Stimulated activated CD4-positive, alpha-beta T cell treated with anti-CD3 and anti-CD28 coated beads, Interleukin-2, amount 100 ng/mL, for 24 hours (primary cell): ENCODE data around the gene OR2M2.

Experiments
- DNase-seq, 2 donors: peaks; one replicate each; pipeline ENCODE4 v3.0.0-alpha.2; 2020

Gene OR2M2

GRCh38 chr1:248174521-248174920, at the start of gene OR2M2:
Gene OR2M2 (plus strand): TSS chr1:248174821. CDS start chr1:248179986, 5,165 bp downstream.
- no peak for DNase-seq

- no peak for DNase-seq
These were observed 47.0 kb upstream of the OR2M2 start for GRCh38 chr1:248127653-248128052.

- no peak for DNase-seq
These were observed 37.8 kb upstream of the OR2M2 start for GRCh38 chr1:248136811-248137210.

- no peak for DNase-seq
These were observed 33.8 kb upstream of the OR2M2 start for GRCh38 chr1:248140846-248141245.

DNA sequence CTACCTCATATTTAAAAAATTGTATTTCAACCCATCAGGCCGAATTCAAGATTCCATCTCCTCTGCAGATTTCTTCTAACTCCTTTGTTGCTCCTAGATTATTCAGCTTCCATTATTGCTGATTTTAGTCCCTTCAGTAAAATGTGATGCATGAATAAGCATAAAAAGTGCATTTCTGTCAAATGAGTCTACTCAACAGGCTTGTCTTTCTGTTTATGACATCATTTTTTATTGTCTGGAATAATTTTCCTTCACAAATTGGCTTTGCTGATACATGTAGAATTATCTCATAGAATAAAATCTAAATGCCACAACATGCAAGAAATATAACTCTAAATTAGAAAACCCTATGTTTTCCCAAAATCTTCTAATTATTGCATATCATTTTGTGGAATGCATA, 31.3 kb upstream of the OR2M2 start:
- no peak for DNase-seq

DNA sequence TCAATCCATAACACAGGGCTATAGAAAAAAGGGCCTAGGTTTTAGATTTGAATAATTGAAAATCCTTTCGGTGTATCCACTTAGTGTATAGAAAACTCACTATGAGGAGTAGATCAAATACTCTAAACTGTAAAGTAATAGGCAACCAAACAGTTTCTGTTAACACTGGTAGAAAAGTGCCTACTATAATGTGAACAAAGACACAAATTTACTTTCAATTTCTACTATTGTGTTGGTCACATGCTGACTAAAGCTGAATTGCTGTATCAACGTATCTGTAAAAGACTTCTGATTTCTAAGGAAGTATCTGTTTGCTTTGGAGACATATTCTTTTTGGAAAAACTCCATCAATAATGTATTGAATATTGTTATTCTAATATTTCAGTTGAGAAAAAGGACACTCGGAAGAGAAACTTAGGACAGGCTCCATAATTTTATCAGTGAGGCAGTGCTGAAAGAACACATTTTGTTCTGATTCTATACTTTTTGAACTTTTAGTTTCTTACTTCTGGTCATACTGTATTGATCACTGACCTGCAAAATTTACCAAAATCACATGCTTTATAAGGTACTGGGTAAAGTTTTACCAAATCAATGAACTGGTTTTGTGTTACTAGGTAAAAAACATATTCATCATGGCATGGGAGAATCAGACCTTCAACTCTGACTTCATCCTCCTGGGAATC, 30.0 kb upstream of the OR2M2 start, which contains the start of gene OR2M5:
OR2M5 (plus strand) TSS at position 636 of the 686 bp plus-strand sequence; CDS start at position 636, 0 bp downstream.
- DNase-seq: no peak

- DNase-seq: no peak
These were observed 22.4 kb upstream of the OR2M2 start for GRCh38 chr1:248152056-248152827.

- no peak for DNase-seq
These were observed 18.7 kb upstream of the OR2M2 start for GRCh38 chr1:248155927-248156326.

GRCh38 chr1:248158758-248159157, 15.9 kb upstream of the OR2M2 start:
- no peak for DNase-seq

GRCh38 chr1:248164031-248164430, 10.6 kb upstream of the OR2M2 start:
- no peak for DNase-seq

GRCh38 chr1:248165186-248165585, 9.4 kb upstream of the OR2M2 start:
- DNase-seq: no peak

DNA sequence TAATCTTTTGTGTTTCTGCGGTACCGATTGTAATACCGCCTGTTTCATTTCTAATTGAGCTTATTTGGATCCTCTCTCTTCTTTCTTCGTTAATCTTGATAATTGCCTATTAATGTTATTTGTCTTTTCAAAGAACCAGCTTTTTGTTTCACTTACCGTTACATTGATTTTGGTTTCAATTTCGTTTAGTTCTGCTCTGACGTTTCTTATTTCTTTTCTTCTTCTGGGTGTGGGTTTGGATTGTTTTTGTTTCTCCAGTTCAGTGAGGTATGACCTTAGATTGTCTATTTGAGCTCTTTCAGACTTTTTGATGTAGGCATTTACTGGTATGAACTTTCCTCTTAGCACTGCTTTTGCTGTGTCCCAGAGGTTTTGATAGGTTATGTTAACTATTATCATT, 9.4 kb downstream of the OR2M2 start:
- no peak for DNase-seq

- no peak for DNase-seq
These were observed 12.7 kb downstream of the OR2M2 start for GRCh38 chr1:248187363-248187762.

GRCh38 chr1:248189026-248189425, 14.4 kb downstream of the OR2M2 start:
- DNase-seq: no peak

- no peak for DNase-seq
These were observed 19.5 kb downstream of the OR2M2 start for GRCh38 chr1:248194117-248194516.

DNA sequence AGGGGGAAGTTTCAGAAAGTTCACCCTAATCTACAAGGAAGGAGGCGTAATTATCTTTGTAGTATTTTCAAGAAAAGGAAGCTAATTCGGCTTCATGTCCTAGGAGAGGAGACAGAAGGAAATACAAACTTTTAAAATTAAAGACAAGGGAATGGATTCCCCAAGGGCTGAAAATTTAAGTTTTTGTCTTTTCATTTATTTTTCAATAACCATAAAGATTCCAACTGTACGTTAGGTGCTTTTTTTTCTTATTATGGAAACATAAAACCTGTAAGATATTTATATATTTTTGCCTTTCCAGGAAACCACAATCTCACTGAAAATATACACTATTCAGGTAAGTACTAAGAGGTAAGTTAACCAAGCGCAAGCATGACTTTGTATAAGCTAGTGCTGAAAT, 22.3 kb downstream of the OR2M2 start, which contains the start of gene OR2M3:
OR2M3 (plus strand) TSS at position 301 of the 400 bp plus-strand sequence. CDS start 5,803 bp downstream, outside the sequence.
- DNase-seq: no peak

DNA sequence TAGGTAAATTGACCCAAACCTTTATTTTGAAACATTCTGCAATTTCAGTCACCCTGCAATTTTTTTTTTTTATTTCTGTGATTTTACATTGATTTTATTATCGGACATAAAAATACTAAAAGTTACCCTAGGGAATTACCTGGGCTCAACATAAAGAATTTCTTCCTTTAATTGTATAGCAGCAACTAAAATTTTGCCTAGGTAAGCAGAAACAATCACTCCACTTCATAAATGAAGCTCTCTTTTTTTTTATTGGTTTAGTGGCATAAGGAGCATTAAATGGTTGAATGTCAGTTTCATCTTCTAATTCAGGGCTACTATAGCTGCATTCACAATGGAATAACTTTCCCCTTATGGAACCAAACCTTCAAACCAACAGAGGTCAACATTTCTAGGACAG, 41.3 kb downstream of the OR2M2 start:
- DNase-seq: no peak

DNA sequence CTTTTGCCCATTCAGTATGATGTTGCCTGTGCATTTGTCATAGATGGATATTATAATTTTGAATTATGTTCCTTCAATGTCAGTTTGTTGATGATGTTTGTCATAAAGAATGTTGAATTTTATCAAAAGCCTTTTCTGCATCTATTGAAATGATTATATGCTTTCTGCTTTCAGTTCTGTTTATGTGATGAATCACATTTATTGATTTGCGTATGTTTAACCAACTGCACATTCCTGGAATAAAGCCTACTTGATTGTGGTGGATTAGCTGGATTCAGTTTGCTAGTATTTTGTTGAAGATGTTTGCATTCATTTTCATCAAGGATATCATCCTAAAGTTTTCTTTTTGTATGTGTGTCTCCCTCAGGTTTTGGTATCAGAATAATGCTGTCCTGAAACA, 50.9 kb downstream of the OR2M2 start:
- DNase-seq: no peak

DNA sequence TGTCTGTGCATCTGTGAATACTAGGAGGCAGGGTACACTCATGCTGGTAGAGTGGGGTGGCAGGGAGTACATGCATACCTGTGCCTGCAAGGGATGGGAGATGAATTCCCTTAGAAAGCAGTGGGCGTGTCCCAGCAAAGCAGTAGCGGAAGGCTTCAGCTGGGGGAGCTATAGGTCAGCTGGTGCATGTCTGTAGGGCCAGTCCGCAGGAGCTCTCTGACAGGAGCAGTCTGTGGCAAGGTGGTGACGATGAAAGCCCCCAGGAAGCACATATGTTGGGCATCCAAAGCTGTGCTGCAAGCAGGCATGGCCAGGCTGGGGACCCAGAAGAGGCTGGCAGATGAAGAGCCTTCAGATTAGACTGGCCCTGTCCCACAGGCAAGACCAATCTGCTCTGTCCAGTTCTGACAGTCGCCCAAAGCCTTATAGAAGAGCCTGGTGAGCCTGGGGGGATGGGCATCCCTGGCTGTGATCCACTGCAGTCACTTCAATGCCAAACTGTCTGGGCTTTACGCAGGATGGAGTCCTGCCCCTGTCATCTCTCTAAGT, 54.8 kb downstream of the OR2M2 start:
- DNase-seq: no peak
